G401 (cell line): ENCODE measurements around the gene THSD7A. TPM values are rescaled to one million over a fixed set of nuclear protein-coding genes. Genes with fewer than 3 reads are reported as not detected.
"Not testable (repeated sequence)": the region's sequence is repeated elsewhere in the genome, so short reads cannot be mapped to it uniquely, and the experiment has no call there.

ENCODE experiments used
- DNase-seq: peaks from one replicate; pipeline ENCODE4 v3.0.0-alpha.2; 2015; ENCODE audit warnings: low spot score
- in situ Hi-C: cut with HindIII; loops from 2 replicates; pipeline ENCODE4 v1.10.0; 2016; ENCODE audit warnings: low sequenced_read_pairs, mixed read lengths
- total RNA-seq: library from RNA; depleted of rRNA; stranded (reverse); fragments of >200 nt; shearing (Covaris generic); gene quantifications from 2 replicates; pipeline ENCODE4 v1.2.3, GENCODE V29; 2014

The THSD7A gene
- total RNA-seq, 1 experiment from 2014 or later: not detected

DNA sequence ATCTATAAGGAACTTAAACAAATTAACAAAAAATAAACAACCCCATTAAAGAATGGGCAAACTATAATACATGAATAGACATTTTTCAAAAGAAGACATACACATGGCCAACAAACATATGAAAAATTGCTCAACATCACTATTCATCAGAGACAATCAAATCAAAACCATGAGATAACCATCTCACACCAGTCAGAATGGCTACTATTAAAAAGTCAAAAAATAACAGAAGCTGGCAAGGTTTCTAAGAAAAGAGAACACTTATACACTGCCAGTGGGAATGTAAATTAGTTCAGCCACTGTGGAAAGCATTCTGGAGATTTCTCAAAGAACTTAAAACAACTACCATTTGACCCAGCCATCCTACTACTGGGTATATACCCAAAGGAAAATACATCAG, 280.5 kb downstream of the THSD7A start:
- in situ Hi-C loops: no loop called here
- no peak for DNase-seq

DNA sequence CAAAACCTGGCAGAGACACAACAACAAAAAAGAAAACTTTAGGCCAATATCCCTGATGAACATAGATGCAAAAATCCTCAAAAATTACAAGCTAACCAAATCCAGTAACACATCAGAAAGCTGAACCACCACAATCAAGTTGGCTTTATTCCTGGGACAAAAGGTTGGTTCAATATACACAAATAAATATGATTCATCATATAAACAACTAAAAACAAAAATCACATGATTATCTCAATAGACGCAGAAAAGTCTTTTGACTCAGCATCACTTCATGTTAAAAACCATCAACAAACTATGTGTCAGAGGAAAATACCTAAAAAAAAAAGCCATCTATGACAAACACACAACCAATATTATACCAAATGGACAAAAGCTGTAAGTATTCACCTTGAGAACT, 283.5 kb downstream of the THSD7A start:
- in situ Hi-C loops: no loop called here
- no peak for DNase-seq

DNA sequence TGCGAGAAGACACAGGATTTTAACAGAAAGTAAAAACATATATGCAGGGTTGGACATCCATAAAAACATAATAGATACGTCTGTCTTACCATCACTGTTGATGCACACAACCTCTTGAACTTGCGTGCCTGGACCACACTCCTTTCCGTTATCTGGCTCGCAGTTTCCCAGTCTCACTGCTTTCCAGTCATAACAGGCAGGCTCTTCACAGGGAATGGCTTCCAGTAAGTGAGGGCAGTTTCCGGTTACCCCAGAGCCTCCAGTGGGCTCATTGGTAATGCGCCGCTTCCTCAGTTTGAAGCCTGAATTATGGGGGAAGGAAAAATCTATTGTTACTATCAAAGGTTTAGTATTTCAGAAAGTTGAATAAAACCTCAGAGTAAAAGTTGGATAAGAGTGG, 290.7 kb downstream of the THSD7A start:
- in situ Hi-C loops: no loop called here
- DNase-seq: no peak

DNA sequence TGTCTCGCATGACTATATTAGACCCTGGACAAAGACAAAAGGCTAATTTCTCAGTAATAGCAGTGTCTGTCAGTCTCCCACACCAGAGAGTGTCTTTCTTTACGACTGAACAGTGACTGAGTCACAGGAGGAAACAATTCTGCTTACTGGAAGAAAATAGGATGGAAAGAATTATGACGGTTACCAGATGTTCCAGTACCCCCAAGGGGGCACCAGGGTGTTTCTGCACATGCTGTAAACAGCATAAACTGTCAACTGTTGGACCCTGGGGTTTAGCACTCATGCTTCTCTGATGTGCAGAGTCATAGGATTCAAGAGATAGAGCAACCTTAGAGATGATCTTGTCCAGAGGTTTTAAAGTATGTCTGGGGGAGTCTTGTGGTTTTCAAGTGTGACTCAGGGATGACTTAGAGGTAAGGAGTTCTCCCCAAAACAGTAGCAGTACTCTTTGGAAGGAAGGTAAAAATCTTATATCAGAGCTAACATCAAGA, 291.7 kb downstream of the THSD7A start:
- in situ Hi-C loops: no loop called here
- no peak for DNase-seq

DNA sequence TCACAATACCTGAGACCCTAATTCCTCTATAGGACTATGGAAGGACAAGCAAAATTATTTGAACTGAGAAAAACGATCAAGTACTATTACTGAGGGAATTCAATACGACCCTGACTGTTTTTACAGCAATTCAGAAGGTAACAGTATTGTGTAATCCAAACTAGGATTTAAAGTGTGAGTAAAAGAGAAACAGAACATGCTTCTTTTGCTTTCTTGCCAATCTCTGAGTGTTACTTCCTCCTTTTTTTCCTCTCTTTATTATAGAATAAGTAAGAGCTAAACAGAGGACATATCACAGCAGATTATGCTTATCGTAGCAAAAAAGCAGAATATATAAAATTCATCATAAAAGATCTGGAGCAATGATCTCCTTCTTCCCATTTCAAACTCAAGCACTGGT, 292.1 kb downstream of the THSD7A start:
- DNase-seq: no peak
- in situ Hi-C loops: no loop called here

DNA sequence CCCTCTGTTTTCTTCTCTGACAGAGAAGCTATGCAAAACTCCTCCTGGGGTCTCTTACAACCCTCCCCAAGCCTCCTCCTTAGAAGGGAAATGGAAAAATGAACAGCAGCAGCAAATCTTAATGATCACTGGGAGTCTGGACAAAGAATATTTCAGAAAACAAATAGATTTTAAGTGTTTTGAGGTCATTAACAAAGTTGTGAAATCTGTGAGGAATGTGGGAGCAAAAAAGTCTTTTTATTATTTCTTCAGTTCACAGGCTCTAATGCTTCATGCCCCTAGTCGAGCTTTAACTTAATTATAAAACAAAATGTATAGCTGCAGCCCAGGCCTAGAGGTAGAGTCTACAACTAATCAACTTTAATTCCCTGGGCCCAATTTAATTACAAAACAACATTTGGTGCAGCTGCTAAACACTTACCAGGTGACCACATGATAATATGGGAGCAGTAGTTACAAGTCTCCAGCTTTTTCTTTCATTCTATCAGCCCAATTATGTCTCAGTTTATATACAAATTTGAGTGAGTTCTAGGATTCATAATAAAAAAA, 293.2 kb downstream of the THSD7A start:
- DNase-seq: no peak
- in situ Hi-C loops: no loop called here

DNA sequence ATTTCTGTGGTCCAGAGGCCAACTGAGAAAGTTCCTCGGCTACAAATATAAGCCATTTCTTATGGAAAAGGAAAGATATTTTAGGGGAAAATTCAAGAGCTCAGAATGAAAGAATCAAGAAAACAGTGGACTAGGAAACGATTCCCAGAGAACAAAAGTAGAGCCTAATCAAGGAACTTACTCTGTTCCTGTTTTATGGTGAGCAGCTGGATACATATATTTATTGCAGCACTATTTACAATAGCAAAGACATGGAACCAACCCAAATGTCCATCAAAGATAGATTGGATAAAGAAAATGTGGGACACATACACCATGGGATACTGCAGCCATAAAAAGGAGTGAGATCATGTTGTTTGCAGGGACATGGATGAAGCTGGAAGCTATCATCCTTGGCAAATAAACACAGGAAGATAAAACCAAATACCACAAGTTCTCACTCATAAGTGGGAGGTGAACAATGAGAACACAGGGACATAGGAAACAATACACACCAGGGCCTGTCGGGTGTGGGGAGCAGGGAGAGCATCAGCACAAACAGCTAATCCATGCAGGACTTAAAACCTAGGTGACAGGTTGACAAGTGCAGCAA, 298.7 kb downstream of the THSD7A start:
- no peak for DNase-seq
- in situ Hi-C loops: no loop called here

DNA sequence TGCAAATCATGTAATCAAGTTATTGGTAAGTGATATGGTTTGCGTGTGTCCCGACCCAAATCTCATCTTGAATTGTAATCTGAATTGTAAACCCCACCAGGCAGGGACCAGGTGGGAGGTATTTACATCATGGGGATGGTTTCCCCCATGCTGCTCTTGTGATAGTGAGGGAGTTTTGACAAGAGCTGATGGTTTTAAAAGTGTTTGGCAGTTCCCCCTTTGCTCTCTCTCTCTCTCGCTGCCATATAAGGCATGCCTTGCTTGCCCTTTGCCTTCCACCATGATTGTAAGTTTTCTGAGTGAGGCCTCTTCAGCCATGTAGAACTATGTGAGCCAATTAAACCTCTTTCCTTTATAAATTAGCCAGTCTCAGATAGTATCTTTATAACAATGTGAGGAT, 302.6 kb downstream of the THSD7A start:
- DNase-seq: no peak
- in situ Hi-C loops: no loop called here

DNA sequence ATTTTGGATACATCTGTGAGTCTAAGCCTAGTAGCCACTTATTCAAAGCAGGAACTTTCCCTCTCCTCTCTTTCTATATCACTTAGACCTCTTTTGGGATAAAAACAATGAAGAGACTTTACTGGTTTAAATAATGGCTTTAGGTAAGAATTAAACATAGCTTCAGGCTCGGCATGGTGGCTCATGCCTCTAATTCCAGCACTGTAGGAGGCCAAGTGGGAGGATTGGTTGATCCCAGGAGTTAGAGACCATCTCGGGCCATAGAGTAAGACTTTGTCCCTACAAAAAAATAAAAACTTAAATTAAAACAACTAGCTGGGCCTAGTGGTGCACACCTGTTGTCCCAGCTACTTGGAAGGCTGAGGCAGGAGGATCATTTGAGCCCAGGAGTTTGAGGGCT, 304.3 kb downstream of the THSD7A start:
- in situ Hi-C loops: no loop called here
- DNase-seq: no peak

DNA sequence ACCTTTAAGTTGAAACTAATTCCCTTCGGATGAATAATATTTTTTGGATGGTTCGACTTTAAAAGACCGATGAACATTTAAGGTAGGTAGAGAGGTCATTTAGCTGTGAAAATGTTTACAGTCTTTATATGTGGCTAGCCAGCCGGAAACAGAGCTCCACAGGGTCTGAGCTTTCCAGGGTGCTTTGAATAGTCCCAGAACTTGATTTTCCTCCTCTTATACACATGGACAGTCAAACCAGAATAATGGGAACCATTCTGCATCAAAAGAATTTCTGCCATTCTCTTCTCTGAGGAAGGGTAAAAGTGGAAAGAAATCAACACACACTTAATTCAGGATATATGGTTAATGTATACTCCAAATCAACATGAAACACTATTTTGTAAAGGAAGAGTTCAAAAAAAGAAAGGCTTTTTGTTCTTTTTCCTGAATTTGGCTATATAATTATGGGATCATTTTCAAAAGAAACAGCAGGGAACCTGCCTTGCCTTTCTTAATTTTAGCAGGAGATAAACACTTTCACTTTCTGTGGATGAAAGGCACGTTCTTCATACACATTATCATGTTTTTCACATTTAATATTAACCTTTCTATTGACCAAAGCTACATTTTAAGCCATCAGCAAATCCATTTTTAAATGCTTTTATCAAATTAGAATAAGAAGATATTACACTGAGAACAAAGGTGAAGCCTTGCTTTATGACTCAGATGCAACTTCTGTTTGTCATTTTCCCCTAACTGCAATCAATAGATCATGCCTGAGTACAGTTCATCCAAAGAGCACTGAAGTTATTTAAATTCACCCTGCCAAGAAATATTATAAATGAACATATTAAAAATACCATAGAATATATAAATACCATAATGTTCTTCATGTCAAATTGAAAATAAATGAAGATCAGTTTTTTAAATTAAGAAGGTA, 307.3 kb downstream of the THSD7A start:
- DNase-seq: no peak
- in situ Hi-C loops: no loop called here

DNA sequence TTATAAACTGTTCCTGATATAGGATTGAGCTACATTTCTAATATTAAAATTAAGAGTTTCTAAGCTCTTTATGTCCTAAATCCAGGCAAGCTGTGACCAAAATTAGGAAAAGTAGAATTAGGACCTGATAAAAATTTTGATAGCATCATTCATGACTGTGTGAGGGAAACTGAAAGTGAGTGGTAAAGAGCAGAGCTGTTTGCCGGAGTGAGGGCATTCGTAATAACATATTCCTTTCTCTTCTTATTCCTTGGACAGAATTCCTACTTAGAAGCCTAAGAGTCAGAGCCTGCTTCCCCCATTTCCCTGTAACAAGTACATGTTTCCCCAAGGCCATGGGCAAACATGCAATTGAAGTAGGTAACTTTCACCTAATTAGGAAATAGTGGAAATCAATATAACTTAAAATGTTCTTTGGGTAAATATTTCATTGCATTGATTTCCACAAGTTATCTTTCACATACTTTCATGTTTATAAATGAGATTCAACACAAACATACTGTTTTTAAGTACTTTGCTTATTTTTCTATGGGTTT, 310.0 kb downstream of the THSD7A start:
- DNase-seq, in situ Hi-C loops: not testable (repeated sequence)

DNA sequence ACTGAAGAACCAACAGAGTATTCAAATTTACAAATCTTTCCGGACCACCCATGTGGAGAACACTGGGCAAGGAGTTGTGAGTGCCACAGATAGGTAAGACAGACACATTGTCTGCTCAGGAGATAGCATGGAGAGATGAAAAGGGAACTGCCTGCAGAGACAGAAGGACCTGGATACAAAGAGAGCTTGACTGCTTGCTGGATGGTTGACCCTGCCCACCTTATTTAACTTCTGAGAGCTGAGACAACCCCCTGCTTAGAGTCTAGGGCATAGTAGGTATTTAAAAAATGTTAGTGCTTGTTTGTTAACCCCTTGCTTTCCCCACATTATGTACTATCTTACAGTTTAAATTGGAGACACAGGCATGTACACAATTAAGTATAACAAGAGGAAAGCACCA, 314.1 kb downstream of the THSD7A start:
- no peak for DNase-seq
- in situ Hi-C loops: no loop called here

DNA sequence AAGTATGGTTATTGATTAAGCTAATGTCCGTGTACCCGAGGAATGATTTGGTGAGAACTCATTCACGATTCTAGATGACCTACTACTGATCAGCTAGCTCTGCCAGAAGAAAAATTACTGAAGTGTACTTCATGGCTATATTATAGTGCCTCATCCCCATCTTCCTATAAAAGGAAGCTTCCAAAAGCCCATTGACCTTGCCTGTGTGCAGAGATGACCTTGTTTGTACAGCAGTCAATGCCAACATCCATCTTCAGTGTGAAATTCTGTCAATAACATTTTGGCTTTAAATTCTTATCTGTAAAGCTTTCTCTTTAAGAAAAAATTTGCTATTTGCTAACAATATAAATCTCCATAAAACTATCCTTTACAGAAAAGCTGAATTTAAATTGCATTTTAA, 315.7 kb downstream of the THSD7A start:
- no peak for DNase-seq
- in situ Hi-C loops: no loop called here

DNA sequence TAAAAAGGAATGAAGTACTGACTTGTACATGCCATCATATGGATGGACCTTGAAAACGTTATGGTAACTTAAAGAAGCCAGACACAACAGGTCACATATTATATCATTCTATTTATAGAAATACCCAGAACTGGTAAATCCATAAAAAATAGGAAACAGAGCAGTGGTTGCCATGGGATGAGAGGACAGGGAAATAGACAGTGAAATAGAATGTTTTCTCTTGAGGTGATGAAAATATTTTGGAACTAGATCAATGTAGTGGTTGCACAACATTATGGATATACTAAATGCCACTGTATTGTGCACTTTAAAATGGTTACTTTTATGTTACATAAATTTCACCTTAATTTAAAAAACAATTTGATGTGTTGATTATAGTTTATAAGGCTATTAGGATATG, 318.5 kb downstream of the THSD7A start:
- in situ Hi-C loops: no loop called here
- DNase-seq: no peak

DNA sequence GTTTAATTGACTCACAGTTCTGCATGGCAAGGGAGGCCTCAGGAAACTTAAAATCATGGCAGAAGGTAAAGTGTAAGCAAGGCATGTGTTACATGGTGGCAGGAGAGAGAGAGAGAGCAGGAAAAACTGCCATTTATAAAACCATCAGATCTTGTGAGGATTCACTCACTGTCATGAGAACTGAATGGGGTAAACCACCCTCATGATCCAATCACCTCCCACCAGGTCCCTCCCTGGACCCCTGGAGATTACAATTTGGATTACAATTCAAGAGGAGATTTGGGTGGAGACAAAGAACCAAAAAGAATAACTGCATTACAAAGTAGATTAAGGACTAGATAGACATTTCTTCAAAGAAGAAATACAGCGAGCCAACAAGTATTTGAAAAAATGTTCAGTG, 324.1 kb downstream of the THSD7A start:
- in situ Hi-C loops: no loop called here
- DNase-seq: no peak

DNA sequence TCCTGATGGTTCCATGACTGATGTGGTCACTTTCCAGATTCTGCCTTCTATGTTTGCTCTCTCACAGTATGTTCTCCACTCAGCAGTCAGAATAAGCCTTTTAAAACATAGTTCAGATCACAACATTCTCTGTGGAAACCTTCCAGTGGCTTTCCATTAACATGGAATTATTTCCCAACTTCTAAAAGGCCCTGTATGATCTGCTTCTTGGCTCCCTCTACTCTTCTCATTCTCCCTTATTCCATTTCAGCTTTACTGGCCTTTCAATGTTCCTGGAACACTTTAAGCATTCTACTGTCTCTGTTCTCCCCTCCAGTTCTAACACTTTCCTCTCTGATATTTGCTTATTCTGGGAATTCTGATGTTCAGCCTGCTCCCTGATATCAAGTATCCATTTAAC, 325.6 kb downstream of the THSD7A start:
- in situ Hi-C loops: no loop called here
- DNase-seq: no peak

DNA sequence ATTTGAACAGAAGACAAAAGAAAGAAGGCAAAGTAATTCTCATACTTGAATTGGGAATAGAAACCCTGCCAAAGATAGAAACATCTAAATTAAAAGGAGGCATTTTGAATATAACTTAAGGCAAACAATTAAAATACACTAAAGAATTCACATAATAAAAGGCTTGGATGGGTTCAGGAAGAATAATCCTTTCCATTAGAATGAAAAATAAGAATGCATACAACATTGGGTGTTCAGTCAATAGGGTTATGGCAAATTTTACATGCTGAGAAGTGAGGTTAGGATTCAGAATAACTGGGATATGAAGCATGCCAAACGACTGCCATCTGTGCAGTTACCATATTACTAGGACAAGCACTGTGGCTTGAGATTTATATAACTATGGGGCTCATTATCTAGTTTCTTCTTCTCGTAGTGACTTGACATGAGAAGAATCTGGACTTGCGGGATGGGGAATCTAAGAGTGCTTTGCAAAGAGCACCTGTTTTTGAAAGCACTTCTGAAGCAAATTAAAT, 326.5 kb downstream of the THSD7A start:
- DNase-seq: peak; percentile 10
- in situ Hi-C loops: no loop called here

DNA sequence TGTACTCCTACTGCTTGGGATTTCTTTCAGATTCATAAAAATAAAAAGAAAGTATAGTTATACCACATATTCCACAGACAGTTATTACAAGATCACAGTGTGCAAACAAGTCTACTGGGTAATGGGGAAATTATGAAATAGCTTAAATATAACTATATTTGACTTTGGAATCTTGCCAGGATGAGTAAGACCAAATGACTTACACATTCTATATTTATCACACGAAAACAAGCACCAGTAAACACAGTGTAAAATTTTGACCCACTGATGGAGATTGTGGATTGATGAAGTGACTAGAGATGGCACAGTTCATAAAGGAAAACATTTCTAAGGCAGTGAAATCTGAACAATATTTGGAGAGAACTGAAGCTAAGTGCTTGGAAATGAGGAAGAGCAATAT, 339.7 kb downstream of the THSD7A start:
- in situ Hi-C loops: no loop called here
- DNase-seq: no peak

DNA sequence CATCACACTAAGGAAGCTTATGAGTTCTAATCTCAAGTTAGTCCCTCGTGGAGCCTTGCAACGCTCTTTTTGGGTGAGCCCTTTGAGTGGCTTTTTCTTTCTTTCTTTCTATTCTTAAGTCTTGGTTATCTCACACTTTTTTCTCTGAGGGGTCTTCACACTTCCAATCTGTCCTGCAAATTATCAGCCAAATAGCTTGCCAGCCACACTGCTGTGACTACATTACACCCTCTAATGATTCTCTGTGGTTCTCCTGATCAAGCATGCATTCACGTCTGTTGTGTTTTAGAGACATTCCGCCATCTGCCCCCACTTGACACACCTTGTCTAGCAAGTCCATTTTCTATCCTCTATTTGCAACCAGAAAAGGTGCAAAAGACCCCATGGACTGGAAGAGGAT, 340.2 kb downstream of the THSD7A start:
- no peak for DNase-seq
- in situ Hi-C loops: no loop called here

DNA sequence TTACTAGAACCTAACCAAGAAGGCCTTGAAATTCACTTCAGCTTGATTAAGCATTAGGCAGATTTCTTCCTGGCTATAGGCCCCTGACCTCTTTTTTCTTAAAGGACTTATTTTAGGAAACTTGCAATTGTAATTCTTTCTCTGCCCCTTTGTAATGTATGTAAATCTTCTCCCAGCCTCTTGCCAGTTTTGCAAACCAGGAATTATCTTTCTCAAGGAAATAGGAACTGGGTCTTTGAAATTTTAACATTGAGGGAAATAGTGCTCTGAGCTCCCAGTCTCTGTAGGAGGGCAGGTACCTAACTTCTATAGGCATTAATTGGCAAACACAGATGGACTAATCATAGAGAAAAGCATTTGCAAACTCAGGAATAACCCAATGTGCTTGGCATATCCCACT, 342.7 kb downstream of the THSD7A start:
- in situ Hi-C loops: no loop called here
- no peak for DNase-seq
